Erythroblast (primary cell): ENCODE data around the gene MSMP.

Experiments
- DNase-seq, 2 experiments: peaks; one replicate each; lab custom pipeline; 2025; lab: John Stamatoyannopoulos, UW
- GATA1 ChIP-seq: IDR thresholded peaks from 2 replicates; pipeline ENCODE4 v1.6.1; 2011; ENCODE audit warnings: low read depth, mild to moderate bottlenecking, control low read depth, low read length, moderate library complexity
- POLR2A ChIP-seq: IDR thresholded peaks from 2 replicates; pipeline ENCODE4 v1.6.1; 2011; ENCODE audit warnings: mild to moderate bottlenecking, low read length

The MSMP gene

GRCh38 chr9:35728041-35728971 is 25.8 kb downstream of the MSMP start:
- DNase-seq, result peak; percentile 82 to 95
- TF ChIP-seq GATA1 (no peak), POLR2A (peak; percentile 47)

GRCh38 chr9:35727676-35728040 is 26.4 kb downstream of the MSMP start:
- TF ChIP-seq GATA1, result no peak
- peak; percentile 69 to 82 for DNase-seq

- TF ChIP-seq POLR2A (no peak), GATA1 (no peak)
- peak; percentile 64 to 74 for DNase-seq
Observed at GRCh38 chr9:35726931-35727330, 27.1 kb downstream of the MSMP start.

GRCh38 chr9:35725362-35725761 is 28.7 kb downstream of the MSMP start:
- peak in 1 of 2 experiments; percentile 13 for DNase-seq
- TF ChIP-seq GATA1, result no peak

- TF ChIP-seq POLR2A (no peak), GATA1 (no peak)
- no peak for DNase-seq
Observed at GRCh38 chr9:35723908-35724307, 30.2 kb downstream of the MSMP start.

- TF ChIP-seq GATA1 (no peak), POLR2A (no peak)
- DNase-seq, result no peak
Observed at GRCh38 chr9:35723426-35723825, 30.6 kb downstream of the MSMP start.

- TF ChIP-seq POLR2A (no peak), GATA1 (no peak)
- DNase-seq, result no peak
Observed at GRCh38 chr9:35719546-35719945, 34.5 kb downstream of the MSMP start.

GRCh38 chr9:35718721-35719511 is 35.2 kb downstream of the MSMP start:
- DNase-seq, result no peak
- TF ChIP-seq GATA1, result no peak
- no peak for TF ChIP-seq POLR2A

GRCh38 chr9:35717132-35717870 is 36.8 kb downstream of the MSMP start:
- DNase-seq, result no peak
- TF ChIP-seq GATA1 (no peak), POLR2A (no peak)

GRCh38 chr9:35716230-35716629 is 37.8 kb downstream of the MSMP start:
- DNase-seq, result no peak
- TF ChIP-seq POLR2A (no peak), GATA1 (no peak)

GRCh38 chr9:35714579-35715252 is 39.4 kb downstream of the MSMP start:
- TF ChIP-seq GATA1 (no peak), POLR2A (no peak)
- no peak for DNase-seq

- TF ChIP-seq GATA1 (no peak), POLR2A (no peak)
- no peak for DNase-seq
Observed at GRCh38 chr9:35714123-35714522, 40.0 kb downstream of the MSMP start.

- no peak for DNase-seq
Observed at GRCh38 chr9:35713578-35713977, 40.5 kb downstream of the MSMP start.

More at GRCh38 chr9:35713578-35713977, 40.5 kb downstream of the MSMP start:
- TF ChIP-seq POLR2A, result no peak
- TF ChIP-seq GATA1, result no peak
